COLO668 (cell line): ENCODE data around the gene EMX1.

ENCODE experiments used
- DNase-seq: peaks from one replicate; lab custom pipeline; 2025; ENCODE audit not compliant: unreplicated experiment; lab: John Stamatoyannopoulos, UW

Gene EMX1

GRCh38 chr2:72974436-72974754 is 57.1 kb downstream of the EMX1 start:
- peak; percentile 6 for DNase-seq

- DNase-seq: no peak
Observed at GRCh38 chr2:72975017-72975416, 57.7 kb downstream of the EMX1 start.

GRCh38 chr2:72979896-72980295 is 62.6 kb downstream of the EMX1 start:
- DNase-seq: no peak

- DNase-seq: no peak
Observed at GRCh38 chr2:72980535-72981217, 63.4 kb downstream of the EMX1 start.

- DNase-seq: peak; percentile 4
Observed at GRCh38 chr2:72981536-72981935, 64.2 kb downstream of the EMX1 start.

GRCh38 chr2:72982219-72982618 is 64.9 kb downstream of the EMX1 start:
- DNase-seq: no peak

- DNase-seq: no peak
Observed at GRCh38 chr2:72982781-72983499, 65.6 kb downstream of the EMX1 start.

GRCh38 chr2:72983500-72984161 is 66.3 kb downstream of the EMX1 start:
- DNase-seq: peak; percentile 40

- peak; percentile 38 for DNase-seq
Observed at GRCh38 chr2:72984172-72984671, 66.9 kb downstream of the EMX1 start.
